ENCODE measurements around the gene TIMM22.
"Not testable (repeated sequence)": the region's sequence is repeated elsewhere in the genome, so short reads cannot be mapped to it uniquely, and the experiment has no call there.

Gene TIMM22

DNA sequence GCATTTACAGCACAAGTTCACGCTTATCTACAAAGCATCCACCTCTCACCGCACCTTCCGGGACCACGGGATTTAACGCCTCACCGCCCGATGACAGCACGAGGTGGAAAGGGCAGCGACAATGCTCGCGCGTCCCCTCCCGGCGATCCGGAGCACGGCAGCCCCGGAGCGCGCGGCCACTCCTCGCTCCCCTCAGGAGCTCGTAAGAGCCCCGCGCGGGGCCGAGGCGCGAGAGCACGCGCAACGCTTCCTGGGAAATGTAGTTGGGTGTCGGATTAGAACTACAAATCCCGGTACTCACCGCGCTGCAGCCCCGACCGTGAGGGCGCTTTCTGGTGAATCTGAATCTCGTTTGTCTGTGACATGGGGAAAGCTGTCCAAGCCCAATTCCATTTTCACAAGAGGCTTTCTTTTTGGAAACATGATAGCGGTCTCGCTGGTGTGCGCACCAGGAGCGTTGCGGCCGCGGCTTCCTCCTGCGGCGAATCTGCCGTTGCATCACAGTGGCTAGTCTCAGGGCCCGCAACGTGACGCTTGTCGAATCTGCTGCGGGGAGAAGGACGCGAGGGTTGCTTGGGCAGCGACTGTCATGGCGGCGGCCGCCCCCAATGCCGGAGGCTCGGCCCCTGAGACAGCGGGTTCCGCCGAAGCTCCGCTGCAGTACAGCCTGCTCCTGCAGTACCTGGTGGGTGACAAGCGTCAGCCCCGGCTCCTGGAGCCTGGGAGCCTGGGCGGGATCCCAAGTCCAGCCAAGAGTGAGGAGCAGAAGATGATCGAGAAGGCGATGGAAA, at the start of gene TIMM22:
Gene TIMM22 (plus strand): TSS at position 576 of the 791 bp plus-strand sequence. CDS start 14 bp downstream, at position 590.
- DNase-seq, result peak; percentile 97
- TF ChIP-seq GATA1 (IDR thresholded peaks at IDR 0.05; ENCODE audit: low read depth, low read length), result no peak
- TF ChIP-seq POLR2A (IDR thresholded peaks at IDR 0.05; ENCODE audit: low read length), result peak; percentile 93

DNA sequence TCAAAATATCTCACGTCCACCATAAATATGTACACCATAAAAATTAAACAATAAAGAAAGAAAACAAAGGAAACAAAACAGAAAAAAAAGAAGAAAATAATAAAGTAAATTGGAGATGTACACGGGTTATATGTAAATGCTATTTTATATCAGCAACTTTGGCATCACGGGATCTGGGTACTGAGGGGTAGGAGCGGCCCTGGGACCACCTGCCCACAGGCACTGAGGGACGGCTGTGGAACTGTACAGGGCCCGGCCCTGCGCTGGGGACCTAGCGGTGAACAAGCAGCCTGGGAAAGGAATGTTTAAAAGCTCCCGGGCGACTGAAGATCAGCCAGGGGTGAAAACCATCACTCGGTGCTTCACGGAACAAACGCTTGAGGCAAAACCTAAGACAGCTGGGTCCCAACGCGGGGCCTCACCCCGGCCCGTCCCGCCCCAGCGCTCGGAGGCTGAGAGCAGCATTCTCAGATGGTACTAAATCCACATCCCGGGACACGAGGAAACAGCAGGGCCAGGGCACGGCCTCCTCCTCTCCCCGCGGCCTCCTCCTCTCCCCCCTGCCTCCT, 48.6 kb upstream of the TIMM22 start:
- TF ChIP-seq POLR2A (IDR thresholded peaks at IDR 0.05; ENCODE audit: low read length) (no peak), GATA1 (IDR thresholded peaks at IDR 0.05; ENCODE audit: low read depth, low read length) (no peak)
- no peak for DNase-seq

DNA sequence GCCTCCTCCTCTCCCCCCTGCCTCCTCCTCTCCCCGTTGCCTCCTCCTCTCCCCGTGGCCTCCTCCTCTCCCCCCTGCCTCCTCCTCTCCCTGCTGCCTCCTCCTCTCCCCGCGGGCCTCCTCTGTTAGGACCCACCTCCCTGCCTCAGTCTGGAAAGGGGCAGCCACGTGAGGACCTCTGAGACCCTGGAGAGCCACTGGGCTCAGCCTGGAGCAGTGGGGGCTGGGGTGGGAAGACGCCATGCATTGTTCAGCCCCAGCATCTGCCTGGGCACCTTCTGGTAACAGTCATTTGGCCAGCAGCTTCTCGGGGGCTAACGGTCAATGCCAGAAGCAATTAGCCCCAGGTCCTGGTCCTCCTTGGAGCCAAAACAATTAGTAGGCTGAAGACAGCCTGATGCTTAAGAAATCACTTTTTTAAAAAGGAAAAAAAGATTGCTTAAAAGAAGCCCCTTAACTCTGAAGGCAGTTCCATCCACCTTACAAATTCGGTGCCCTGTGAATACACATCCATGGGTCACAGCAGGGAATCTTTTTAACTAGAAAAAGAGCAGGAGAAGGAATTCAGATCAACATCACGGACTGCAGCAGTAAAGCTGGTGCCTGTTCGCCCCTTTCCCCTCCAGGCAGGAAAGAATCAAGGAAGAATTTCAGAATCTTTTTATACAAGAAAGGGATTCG, 47.2 kb upstream of the TIMM22 start:
- TF ChIP-seq POLR2A (IDR thresholded peaks at IDR 0.05; ENCODE audit: low read length) (no peak), GATA1 (IDR thresholded peaks at IDR 0.05; ENCODE audit: low read depth, low read length) (no peak)
- no peak for DNase-seq

DNA sequence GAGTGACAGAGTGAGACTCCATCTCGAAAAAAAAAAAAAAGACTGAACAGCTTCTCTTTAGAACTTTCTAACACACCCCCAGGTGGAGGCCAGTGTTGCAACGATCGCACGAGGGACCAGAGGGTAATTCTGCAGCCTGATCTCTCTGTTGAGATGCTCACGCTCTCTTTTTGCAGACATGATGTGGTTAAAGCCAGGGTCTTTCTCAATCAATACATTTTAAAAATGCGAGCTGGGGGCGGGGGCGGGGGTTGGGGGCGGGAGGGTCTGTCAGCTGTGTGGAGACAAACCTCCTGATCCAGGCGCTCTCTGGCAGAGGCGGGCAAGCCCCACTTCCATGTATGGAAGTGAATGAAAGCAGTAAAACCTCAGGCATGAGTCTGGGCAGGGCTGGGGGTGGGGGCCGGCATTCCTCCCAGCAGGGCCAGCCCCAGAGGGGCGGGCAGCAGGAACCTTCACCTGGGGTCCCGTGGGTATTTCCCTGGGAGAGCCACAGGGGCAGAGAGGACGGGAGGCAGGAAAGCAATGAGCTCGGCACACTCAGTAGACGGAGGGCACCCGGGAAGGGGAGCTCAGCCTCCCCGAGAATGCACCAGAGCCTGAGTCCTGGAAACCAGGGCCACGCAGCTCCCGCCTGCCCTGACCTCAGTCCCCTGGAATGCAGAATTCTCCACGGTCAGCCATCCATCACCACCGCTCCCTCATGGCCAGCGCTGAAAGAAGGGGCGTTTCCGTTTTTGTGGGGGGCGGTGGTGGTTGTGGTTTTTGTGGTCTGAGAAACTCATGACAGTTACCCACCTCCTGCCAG, 45.4 kb upstream of the TIMM22 start:
- DNase-seq, result no peak
- no peak for TF ChIP-seq POLR2A (IDR thresholded peaks at IDR 0.05; ENCODE audit: low read length)
- no peak for TF ChIP-seq GATA1 (IDR thresholded peaks at IDR 0.05; ENCODE audit: low read depth, low read length)

DNA sequence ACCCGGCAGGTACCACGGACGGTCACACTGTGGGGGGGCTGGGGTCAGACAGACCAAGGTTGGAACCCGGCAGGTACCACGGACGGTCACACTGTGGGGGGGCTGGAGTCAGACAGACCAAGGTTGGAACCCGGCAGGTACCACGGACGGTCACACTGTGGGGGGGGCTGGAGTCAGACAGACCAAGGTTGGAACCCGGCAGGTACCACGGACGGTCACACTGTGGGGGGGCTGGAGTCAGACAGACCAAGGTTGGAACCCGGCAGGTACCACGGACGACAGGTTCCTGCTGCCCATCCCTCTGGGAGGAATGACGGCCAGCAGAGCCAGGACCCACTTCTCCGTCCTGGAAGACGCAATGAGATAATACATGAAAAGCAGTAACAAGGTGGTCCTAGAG, 44.3 kb upstream of the TIMM22 start:
- DNase-seq, result not testable (repeated sequence)

DNA sequence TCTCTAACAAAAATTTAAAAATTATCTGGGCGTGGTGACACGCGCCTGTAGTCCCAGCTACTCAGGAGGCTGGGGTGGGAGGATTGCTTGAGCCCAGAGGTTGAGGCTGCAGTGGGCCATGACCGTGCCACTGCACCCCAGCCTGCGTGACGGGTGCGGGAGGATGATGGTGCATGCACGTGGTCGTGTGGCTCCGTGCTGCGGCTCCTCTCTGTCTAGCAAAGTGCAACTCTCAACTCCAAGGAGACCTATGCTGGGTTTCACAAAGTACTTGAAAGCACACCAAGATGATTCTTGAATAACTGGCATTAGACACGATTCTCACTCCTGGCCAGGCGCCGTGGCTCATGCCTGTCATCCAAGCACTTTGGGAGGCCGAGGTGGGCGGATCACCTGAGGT, 43.2 kb upstream of the TIMM22 start:
- TF ChIP-seq POLR2A (IDR thresholded peaks at IDR 0.05; ENCODE audit: low read length) (no peak), GATA1 (IDR thresholded peaks at IDR 0.05; ENCODE audit: low read depth, low read length) (no peak)
- no peak for DNase-seq

DNA sequence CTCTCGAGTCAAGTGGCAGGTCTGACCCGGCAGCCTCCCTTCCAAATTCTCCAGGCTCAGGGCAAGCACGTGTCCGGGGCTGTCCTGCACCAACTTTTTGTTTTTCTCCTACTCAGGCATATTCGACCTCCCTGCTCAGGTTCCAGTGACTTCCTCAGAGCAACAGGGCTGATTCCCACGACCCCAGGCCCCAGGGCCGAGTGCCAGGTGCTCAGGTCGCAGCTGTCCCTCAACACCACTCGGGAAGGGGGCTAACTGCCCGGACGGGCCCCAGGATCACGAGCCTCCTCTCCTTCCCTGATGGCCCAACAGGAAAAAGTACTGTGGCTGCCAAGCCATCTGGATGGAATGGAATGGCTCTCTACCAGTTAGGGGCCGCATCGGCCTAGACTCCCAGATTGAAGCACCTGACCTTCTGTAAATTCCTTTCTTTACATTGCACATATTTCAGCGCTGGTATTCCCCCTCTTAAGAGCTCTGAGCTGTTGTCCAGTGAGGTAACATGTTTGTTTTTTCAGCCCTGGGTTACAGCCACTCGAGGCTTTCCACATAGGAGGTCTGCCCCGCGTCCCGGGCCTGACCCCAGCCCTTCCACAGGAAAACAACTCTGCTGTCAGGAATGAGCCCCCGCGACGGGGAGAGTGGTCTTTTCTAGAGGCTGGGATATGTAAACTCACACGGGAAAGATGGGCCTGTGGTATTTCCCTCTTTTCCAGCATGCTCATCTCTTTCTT, 42.3 kb upstream of the TIMM22 start:
- no peak for DNase-seq
- no peak for TF ChIP-seq POLR2A (IDR thresholded peaks at IDR 0.05; ENCODE audit: low read length)
- TF ChIP-seq GATA1 (IDR thresholded peaks at IDR 0.05; ENCODE audit: low read depth, low read length), result no peak

DNA sequence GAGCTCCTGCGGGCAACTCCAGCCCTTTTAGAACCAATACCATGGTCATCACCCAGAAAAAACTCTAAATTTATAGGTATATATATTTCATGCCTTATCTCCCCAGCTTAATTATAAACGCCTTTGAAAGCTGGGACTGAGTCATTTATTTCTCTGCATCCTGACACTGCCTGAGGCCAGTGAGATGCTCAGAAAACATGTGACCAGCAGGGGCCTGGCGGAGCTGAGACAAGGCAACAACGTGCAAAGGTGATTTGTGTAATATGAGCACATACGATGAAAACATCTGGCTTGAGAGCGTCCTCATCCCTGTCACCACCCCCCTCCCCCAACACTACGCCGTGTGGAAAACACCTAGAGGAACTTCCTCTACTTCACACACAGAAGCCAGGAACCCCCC, 40.0 kb upstream of the TIMM22 start:
- TF ChIP-seq GATA1 (IDR thresholded peaks at IDR 0.05; ENCODE audit: low read depth, low read length), result no peak
- no peak for TF ChIP-seq POLR2A (IDR thresholded peaks at IDR 0.05; ENCODE audit: low read length)
- no peak for DNase-seq

DNA sequence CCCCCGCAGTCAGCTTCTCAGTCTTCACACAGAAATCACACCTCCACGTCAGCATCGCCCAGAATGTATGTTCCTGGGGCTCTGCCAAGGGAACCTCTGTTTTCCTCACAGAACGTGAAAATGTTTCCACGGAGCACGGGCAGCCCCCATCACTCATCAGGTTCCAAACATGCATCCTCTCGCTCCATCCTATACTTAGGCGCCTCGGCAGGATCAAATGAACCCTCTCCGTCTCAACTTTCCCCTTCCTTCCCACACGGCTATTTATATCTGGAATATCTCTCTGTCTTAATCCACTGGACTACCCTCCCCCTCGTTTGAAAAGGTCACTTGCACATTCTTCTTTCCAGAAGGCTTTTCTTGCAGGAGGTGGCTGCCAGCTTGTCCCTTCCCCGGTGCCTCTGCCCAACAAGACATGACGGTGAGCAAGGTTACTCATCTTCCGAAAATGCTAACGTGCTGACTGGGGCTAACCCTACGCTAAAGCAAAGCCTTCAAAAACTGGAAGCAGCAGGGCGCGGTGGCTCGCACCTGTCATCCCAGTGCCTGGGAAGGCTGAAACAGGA, 39.0 kb upstream of the TIMM22 start:
- DNase-seq, result no peak
- TF ChIP-seq POLR2A (IDR thresholded peaks at IDR 0.05; ENCODE audit: low read length) (no peak), GATA1 (IDR thresholded peaks at IDR 0.05; ENCODE audit: low read depth, low read length) (no peak)

DNA sequence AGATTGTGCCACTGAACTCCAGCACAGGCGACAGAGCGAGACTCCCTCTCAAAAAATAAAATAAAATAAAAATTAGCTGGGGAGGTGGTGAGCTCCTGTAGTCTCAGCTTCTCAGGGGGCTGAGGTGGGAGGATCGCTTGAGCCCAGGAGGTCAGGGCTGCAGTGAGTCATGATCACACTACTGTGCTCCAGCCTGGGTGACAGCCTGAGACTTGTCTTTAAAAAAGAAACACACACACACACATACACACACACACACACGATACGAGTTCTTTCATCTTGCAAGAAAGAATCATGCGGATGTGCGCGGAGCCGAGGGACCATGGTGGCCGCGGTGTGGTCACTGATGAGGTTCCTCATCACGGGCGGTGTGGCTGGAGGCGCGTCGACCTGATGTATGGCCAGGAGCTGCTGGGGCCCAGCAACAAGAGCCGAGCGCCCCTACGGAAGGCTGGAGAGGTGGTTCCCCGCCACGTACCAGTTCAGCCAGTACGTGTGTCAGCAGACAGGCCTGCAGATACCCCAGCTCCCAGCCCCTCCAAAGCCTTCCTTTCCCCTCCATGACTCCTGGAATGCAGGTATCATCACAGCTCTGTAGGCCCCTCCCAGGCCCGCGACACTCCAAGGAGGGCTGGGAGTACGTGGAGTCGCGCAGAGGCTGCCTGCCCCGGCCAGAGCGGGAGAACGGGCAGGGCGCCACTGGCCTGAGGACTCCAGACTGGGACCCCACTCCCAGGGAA, 38.0 kb upstream of the TIMM22 start:
- DNase-seq, result no peak
- no peak for TF ChIP-seq POLR2A (IDR thresholded peaks at IDR 0.05; ENCODE audit: low read length)
- no peak for TF ChIP-seq GATA1 (IDR thresholded peaks at IDR 0.05; ENCODE audit: low read depth, low read length)

DNA sequence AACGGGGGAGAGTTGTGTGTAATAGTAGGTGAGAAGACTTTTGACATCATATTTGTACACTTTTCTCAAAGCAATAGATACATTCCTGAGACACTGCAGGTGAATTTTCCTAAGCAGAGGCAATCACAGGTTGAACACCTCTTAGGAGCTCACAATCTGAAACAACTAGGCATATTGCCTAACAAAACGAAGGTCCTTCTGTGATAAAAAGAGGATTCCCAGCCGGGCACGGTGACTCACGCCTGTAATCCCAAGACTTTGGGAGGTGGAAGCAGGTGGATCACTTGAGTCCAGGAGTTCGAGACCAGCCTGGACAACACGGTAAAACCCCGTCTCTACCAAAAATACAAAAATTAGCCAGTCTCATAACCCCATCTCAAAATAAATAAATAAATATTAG, 34.8 kb upstream of the TIMM22 start:
- no peak for TF ChIP-seq POLR2A (IDR thresholded peaks at IDR 0.05; ENCODE audit: low read length)
- no peak for TF ChIP-seq GATA1 (IDR thresholded peaks at IDR 0.05; ENCODE audit: low read depth, low read length)
- DNase-seq, result no peak

DNA sequence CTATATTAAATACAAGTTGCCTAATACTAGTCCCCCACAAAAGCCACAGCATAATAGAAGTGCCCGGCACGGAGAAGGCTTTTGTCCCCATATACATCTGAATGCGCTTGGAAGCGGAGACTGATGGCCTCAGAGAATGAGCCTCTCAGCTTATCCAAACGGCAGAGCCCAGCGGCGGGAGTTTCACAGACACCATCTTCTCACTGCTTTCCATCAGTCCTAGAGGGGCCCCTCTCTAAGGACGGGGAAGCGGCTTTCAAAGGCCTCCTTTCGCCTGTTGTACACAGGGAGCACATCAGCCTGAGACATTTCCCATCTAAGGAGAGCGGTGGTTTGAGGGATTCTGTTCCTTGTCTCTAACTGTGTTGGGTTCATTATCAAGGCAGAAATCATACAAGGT, 34.3 kb upstream of the TIMM22 start:
- no peak for DNase-seq
- TF ChIP-seq GATA1 (IDR thresholded peaks at IDR 0.05; ENCODE audit: low read depth, low read length), result no peak
- TF ChIP-seq POLR2A (IDR thresholded peaks at IDR 0.05; ENCODE audit: low read length), result no peak

Data from erythroblast (primary cell).